ENCODE measurements around the gene CLEC4C.

The CLEC4C gene

GRCh38 chr12:7719946-7720730 is 27.0 kb downstream of the CLEC4C start:
- no peak for DNase-seq

- DNase-seq = no peak
Measured at GRCh38 chr12:7716381-7716780, 30.8 kb downstream of the CLEC4C start.

GRCh38 chr12:7712841-7713442 is 34.2 kb downstream of the CLEC4C start:
- no peak for DNase-seq

- DNase-seq = no peak
Measured at GRCh38 chr12:7711133-7711532, 36.0 kb downstream of the CLEC4C start, which contains the start of gene DPPA3. Gene DPPA3 (plus strand): TSS chr12:7711433. CDS start chr12:7711571, 138 bp downstream.

GRCh38 chr12:7709969-7710675 is 37.1 kb downstream of the CLEC4C start:
- no peak for DNase-seq

- DNase-seq = no peak
Measured at GRCh38 chr12:7705846-7706245, 41.3 kb downstream of the CLEC4C start.

GRCh38 chr12:7695566-7696197 is 51.5 kb downstream of the CLEC4C start, which contains the start of gene GDF3:
Gene GDF3 (minus strand): TSS chr12:7695775. CDS start chr12:7695728, 47 bp downstream.
- no peak for DNase-seq

- DNase-seq = no peak
Measured at GRCh38 chr12:7695237-7695560, 52.0 kb downstream of the CLEC4C start.

GRCh38 chr12:7694556-7695236 is 52.5 kb downstream of the CLEC4C start:
- no peak for DNase-seq

- DNase-seq = no peak
Measured at GRCh38 chr12:7693793-7694192, 53.4 kb downstream of the CLEC4C start.

GRCh38 chr12:7681535-7681934 is 65.6 kb downstream of the CLEC4C start:
- no peak for DNase-seq

Measured in SHP77 treated with DMSO at 0.1 percent for 48 hours (cell line).